GM13976 (cell line): Measurements from ENCODE around the gene SAMD4A.

ENCODE experiments used
- DNase-seq: peaks from one replicate; pipeline ENCODE4 v3.0.0; 2012; ENCODE audit warnings: low spot score
- in situ Hi-C: fragments of 300-500 bp; cut with MboI; formaldehyde crosslinking; loops from one replicate; pipeline ENCODE4 v1.12.0; 2022; ENCODE audit warnings: low sequenced_read_pairs, mixed read lengths, inconsistent platforms; ENCODE audit not compliant: unreplicated experiment
- TF ChIP-seq, protein P1 (sequence below): IDR thresholded peaks from 2 replicates; pipeline ENCODE4 v1.5.1; 2012; ENCODE audit warnings: borderline replicate concordance, mild to moderate bottlenecking; ENCODE audit not compliant: insufficient read depth; ENCODE audit errors: extremely low read depth, missing control alignments, control extremely low read depth

The SAMD4A gene

DNA sequence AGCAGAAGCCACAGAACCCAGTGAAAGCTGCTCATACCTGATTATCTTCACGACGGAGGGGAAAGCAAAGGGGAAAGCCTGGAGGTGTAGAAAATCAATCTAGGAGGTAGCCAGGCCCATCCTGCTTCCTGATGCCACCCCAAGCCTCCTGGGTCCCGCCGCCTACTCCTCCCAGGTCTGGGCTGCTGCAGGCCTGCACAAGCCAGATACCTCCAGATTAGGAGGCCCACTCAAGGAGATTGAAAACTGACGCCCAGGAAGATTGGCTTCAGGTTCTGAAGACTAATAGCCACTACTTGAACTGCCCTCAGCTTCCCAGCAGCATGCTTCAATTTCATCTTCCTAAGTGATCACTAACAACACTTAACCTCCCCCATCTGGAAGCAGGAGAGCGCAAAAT is 248.6 kb downstream of the SAMD4A start:
- in situ Hi-C loops, result no loop called here
- DNase-seq, result no peak

DNA sequence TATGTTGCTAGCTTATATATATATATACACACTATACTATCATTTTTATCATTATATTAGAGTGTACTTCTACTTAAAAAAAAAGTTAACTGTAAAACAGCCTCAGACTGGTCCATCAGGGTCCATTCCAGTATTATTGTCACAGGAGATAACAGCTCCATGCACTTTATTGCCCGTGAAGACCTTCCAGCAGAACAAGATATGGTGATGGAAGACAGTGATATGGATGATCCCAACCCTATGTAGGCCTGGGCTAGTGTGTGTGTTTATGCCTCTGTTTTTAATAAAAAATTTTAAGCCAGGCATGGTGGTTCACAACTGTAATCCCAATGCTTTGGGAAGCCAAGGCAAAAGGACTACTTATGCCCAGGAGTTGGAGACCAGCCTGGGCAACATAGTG is 249.5 kb downstream of the SAMD4A start:
- DNase-seq, result no peak
- in situ Hi-C loops, result no loop called here
- TF ChIP-seq, protein P1, sequence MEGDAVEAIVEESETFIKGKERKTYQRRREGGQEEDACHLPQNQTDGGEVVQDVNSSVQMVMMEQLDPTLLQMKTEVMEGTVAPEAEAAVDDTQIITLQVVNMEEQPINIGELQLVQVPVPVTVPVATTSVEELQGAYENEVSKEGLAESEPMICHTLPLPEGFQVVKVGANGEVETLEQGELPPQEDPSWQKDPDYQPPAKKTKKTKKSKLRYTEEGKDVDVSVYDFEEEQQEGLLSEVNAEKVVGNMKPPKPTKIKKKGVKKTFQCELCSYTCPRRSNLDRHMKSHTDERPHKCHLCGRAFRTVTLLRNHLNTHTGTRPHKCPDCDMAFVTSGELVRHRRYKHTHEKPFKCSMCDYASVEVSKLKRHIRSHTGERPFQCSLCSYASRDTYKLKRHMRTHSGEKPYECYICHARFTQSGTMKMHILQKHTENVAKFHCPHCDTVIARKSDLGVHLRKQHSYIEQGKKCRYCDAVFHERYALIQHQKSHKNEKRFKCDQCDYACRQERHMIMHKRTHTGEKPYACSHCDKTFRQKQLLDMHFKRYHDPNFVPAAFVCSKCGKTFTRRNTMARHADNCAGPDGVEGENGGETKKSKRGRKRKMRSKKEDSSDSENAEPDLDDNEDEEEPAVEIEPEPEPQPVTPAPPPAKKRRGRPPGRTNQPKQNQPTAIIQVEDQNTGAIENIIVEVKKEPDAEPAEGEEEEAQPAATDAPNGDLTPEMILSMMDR, result no peak

More for the DNA sequence above, 248.6 kb downstream of the SAMD4A start:
- TF ChIP-seq, protein P1, result no peak

DNA sequence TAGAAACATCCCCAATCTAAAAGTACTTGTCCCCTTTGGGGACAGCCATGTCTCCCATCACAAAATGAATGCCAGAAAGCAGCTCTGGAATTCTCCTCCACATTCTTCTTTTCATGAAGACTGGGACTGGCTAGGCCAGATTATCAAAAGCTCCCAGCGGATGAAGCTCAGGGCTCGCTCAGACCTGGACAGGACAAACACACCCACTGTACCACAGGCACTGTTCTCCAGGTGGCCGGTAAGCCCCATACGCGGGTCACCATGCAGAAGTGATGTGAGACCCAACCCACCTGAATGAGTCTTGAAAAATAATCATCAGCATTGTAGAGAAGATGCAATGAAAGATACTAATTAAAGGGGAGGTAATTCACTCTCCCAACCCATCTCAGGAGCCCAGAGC is 250.6 kb downstream of the SAMD4A start:
- TF ChIP-seq, protein P1, result no peak
- DNase-seq, result no peak
- in situ Hi-C loops, result no loop called here

DNA sequence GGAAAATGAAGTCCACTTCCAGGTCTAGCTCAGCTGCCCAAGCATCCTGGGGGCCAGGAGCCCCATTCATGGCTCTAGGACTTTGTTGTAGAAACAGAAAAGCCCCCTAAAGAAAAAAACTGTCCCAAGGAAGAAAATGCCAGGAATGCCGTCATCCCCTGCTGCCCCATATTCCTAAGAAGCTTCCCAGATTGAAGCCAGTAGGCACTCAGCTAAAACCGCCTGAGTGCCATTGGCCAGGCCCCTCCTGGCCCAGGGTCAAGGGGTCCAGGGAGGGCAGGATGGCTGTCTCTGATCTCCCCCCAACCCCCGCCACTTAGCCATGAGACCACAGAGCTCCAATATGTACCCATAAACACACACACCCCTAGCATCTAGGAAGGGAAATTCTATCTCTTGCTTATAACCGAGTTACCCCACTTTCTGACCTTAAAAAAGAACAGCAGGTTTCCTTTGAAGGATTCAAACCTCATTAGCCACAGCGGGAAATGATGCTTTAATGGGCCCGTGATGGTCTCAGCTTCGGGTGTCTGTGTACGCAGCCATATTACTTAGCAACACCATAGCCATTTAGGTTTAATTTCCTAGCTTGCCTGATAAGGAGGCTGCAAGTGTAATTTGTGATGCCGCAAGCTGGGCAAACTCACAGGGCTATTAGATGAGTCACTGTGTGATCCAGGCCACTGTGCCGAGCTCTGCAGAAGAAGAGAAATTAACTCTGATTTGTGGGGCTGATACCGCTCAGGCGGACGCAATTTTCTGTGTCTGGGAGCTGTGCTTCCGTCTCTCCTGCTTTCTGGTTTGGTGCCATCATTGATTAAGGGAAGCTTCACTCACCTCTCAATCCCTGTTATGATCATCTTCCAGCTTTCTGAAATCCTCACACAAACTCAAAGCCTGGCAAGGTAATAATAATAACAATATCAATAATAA is 251.5 kb downstream of the SAMD4A start:
- in situ Hi-C loops, result no loop called here
- TF ChIP-seq, protein P1, result no peak
- no peak for DNase-seq

DNA sequence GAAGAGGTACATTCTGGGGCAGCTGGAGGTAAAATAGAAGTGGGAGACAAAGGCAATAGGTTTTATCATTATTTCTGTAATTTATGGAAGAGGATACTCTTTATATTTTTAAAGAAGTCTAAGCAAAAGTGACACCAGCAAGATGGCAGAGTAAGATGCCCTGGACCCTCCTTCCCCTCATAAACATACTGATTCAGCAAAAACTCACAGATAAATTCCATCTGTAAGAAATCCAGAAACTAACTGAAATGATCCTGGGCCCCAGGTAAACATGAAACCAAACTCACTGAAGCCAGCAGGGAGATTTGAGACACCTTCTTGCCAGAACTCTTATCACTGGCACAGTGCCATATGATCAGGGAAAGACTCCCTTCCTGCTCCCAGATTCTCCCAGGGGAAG is 255.8 kb downstream of the SAMD4A start:
- TF ChIP-seq, protein P1, result no peak
- in situ Hi-C loops, result no loop called here
- no peak for DNase-seq

DNA sequence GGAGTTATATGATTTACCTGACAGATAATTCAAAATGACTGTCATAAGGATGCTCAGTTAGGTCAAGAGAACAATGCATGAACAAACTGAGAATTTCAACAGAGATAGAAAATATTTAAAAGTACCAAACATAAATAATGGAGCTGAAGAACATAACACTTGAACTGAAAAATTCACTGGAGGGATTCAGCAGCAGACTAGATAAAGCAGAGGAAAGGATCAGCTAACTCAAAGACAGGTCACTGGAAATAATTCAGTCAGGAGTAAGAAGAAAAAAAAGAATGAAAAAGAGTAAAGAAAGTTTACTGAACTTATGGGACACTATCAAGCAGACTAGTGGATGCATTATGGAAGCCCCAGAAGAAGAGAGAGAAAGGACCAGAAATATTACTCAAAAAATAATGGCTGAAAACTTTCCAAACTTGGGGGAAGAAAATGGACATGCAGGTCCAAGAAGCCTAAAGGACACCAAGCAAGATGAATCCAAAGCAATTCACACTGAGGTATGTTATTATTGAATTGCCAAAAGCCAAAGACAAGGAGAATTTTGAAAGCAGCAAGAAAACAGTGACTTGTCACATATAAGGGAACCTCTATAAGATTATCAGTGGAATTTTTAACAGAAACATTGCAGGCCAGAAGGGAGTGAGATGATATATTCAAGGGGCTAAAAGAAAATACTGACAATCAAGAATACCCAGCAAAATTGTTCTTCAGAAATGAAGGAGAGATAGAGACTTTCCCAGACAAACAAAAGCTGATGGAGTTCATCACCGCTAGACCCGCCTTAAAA is 257.0 kb downstream of the SAMD4A start:
- TF ChIP-seq, protein P1, result no peak
- in situ Hi-C loops, result no loop called here
- no peak for DNase-seq
